Measurements from ENCODE around the gene PLA2G2D. TPM values are rescaled to one million over a fixed set of nuclear protein-coding genes. Genes with fewer than 3 reads are reported as not detected.
A peak's percentile ranks its signal among the peaks of the same experiment; 100 is the strongest.

PLA2G2D gene
- total and polyA plus RNA-seq, 2 of the 8 experiments (the other 6 are each of a cell fraction or from before 2014, with no cell fraction given), result not detected

DNA sequence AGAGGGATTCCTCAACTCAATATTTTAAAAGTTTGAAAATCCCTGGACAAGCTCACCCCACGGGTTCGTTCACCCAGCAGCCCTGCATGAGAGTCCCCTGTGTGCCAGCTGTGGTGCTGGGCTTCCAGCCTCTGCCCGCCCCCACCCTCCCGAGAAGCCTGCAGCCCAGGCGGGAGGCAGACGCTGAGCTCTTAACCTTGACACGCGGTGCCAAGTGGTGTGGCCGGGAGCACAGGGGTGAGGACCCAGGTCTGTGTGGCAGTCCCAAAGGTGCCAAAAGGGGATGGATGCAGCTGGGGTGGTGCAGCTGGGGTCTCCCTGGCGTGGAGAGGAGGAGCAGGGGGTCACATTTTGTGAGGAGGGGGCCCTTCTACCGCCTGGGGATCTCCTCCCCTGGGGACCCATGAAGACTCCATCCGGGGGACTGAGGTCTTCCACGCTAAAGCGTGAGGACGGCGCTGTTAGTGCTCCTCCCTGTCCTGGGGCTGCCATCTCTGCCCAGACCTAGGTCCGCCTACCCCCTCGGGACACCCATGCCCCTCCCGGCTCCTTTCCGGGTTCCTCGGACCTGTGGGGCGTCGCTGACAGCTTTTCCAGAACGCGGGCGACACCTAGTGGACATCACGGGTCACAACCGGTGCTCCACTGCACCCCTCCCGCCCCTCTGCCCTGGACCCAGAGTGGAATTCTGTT, 32.7 kb upstream of the PLA2G2D start (continued):
- 0 out of 2 replicates have a peak, but pooled peaks have one; percentile 51 for TF ChIP-seq YY1 (IDR thresholded peaks at IDR 0.05; ENCODE audit: low read depth, low read length)
